Activated CD4-positive, alpha-beta T cell treated with anti-CD3 and anti-CD28 coated beads, Interleukin-2, Interleukin-4, amounts not matched to agents 100 ng/mL and 50 ng/mL, durations not matched to agents 16 hours and 8 hours (primary cell): ENCODE measurements around the gene CSPG4.
A peak's percentile ranks its signal among the peaks of the same experiment; 100 is the strongest.
"Not testable (repeated sequence)": the region's sequence is repeated elsewhere in the genome, so short reads cannot be mapped to it uniquely, and the experiment has no call there.

ENCODE experiments used
- DNase-seq: peaks from one replicate; pipeline ENCODE4 v3.0.0-alpha.2; 2020; ENCODE audit warnings: low spot score

Gene CSPG4

DNA sequence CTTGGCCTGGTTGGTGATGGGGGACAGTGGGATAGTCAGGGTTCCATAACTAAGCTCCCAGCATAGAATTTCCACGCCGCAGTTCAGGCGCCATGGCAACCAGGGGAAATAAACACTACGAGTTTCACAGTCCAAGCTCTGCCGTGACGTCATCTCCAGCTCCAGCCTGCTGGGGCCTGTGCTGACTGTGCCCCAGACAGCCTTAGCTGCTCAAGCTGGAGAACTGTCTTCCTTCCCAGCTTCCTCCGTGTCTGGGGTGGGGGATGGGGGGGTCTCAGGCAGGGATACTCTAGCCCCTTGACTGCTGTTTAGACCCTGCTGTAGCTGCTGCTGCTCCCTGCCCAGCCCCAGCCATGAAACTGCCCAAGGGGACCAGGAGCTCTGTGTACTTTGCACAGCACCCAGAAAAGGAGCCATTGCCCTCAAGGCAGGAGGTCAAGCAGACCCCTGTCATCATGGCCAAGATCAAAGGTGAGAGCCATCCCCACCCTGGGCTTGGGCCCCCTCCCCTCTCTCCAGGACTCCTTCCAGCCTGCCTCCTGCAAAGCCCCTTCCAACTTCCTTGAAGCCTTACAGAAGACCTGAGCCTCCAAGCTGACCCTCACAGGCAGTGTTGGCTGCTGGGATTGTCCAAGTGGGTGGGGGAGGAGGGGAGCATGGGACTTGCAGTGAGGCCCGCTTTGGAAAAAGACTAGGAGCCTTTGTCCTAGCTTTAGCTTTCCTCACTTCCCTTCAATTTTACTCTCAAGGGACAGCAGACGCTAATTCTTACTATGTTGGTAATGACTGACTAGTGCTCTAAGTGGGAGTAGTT, 11.4 kb upstream of the CSPG4 start:
- DNase-seq: peak; percentile 45

DNA sequence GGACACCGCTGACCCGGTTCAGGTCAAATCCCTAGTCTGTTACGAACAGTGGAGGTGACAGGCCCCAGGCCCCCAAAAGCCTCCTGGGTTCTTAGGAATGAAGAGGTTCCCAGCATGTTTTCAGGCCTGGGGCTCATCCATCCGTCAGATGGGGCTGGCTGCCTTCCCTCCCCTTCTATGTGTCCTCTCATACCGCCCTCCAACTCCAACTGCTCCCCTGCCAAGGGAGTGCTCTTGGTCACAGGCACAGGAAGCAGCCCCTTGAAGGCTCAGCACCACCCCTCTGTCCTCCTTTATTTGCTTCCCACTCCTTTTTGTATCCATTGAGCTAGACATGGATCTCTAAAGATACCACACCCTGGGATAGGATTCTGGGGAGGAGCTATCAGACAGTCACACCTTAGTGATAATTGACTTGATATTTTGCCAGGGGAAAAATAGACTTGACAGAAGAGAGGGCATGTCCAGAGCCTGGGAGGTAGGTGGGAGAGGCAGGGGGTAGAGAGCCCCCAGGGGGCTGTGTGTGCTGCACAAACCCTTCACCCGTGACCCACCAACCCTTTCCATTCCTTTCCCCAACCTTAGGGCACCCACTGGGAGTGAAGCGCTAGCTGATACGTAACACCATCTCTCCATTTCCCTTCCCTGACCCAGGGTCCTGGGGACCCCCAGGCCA, 10.7 kb upstream of the CSPG4 start:
- no peak for DNase-seq

DNA sequence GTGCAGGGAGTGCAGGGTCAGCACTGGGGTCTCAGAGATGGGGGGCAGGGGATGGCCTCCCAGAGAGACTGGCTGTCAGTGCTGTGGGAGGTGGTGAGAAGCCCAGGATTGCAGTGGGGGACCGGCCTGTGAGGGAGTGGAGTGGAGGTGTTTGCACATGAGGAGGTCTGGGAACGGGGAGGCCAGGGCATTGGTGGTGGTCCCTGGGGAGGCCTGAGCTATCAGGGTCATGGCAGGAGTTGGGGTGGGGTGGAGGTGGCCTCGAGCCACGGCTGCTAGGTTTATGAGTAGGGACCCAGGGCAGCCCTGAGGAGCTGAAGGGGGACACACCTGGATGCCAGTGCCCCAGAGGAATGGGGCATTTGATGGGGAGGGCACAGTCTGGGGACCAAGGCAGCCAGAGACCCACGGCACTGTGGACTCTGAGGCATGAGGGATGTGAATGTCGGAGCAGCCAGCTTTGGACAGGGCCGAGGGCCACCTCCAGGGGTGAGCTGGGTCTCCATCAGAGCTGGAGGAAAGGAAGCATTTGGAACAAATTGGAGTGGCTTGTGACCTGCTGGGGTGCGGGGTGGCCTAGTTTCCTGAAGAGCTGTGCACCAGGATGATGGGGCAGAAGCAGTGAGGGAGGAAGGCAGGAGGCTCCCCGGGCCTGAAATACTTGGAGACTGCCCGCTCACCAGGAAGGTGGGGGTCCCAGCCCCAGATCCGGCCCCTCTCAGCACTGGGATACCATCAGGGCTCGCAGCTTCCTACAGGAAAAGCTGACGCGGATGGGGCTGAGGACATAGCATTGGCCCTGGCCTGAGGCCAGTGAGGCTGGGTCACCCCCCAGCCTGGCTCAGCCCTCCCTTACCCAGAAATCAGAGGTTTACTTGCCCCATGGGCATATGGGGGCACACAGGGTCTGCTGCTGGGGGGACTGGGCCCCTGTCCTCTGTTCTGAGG, 9.5 kb upstream of the CSPG4 start:
- no peak for DNase-seq

DNA sequence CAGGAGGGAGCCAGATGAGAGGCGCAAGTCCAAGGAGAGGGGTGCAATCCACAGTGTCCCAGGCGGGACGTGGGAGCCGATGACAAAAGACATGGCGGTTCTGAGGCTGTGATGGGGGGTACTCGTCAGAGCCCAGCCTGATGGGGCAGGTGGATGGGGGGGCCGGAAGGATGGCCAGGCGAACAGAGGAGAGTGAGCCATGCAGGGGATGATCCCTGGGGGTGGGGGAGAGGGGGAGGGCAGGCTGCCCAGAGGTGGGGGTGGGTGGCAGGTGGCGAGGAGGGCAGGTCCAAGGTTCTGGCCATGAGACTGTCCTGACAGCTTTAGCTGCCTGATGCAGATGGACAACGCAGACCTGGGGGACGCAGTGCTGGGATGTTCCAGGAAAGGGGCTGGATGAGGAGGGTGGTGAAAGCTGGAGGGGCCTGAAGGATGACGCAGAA, 8.9 kb upstream of the CSPG4 start:
- DNase-seq: no peak

DNA sequence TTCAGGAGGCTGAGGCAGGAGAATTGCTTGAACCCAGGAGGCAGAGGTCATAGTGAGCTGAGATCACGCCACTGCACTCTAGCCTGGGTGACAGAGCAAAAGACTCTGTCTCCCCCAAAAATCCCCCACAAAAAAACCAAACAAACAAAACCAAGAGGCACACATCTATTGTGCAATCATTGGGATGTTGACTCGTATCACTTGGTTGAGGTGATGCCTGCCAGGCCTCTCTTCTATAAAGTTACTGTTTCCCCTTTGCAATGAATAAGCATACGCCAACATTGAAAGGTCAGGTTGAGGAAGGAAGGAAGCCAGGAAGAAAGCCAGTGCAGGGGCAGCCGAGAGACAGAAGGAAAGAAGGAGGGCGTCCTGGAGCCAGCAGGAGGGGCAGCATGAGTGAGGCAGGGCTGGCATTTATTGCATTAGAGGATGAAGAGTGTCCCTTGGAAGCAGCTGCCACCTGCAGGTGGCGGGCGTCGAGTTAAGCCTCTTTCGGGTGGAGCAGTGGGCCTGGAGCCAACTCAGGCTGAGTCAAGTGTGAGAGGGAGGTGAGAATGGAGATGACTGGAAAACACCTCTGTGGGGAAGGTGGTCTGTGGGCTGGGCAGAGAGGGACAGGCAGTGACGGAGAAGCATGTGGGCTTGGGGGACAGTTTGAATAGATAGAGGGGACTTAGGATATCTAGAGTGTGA, 8.3 kb upstream of the CSPG4 start:
- peak; percentile 34 for DNase-seq

DNA sequence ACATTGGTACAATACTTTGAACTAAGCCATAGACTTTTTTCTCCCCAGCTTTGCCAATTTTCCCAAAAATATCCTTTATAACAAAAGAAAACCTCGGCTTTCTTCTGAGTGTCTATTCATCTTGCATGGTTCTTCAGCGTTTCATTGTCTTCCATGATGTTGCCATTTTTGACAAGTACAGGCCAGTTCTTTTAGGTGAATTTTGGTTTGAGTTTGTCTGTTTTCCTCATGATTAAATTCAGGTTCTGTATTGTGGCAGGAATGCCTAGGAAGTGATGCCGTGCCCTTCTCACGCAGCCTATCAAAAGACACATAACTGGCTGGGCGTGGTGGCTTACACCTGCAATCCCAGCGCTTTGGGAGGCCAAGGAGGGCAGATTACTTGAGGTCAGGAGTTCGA, 7.6 kb upstream of the CSPG4 start:
- DNase-seq: no peak

DNA sequence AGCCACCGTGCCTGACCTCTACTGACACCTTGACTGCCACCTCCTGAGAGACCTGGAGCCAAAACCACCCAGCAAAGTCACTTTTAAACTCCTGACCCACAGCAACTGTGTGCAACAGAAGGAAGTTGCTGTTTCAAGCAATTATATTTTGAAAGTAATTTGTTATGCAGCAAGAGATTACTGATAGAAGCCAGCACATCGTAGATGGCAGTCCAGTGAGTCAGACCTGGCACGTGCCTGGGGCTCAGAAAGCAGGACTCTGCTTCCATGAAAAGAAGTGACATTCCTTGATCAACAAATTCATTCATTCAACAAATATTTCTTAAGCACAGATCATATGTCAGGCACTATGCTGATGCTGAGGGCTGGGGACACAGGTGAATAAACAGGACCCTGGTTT, 5.7 kb upstream of the CSPG4 start:
- no peak for DNase-seq

DNA sequence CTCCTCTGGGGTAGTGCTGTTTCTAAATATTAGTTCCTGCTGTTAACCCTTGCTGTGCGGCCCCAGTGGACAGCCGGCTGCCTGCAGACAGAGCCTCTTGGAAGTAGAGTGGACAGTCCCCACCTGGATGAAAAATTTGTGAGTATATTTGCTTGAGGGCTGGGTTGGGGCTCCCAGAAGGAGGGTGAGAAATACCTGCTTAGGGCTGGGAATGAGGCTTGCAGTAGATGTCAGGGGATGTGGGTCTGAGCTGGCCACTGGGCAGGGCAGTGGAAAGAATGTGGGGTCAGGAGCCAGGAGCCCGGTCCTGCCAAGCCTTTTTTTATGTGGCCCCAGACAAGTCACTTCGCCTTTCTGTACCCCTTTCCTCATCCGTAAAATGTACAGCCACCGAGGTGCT, 4.4 kb upstream of the CSPG4 start:
- not testable (repeated sequence) for DNase-seq

DNA sequence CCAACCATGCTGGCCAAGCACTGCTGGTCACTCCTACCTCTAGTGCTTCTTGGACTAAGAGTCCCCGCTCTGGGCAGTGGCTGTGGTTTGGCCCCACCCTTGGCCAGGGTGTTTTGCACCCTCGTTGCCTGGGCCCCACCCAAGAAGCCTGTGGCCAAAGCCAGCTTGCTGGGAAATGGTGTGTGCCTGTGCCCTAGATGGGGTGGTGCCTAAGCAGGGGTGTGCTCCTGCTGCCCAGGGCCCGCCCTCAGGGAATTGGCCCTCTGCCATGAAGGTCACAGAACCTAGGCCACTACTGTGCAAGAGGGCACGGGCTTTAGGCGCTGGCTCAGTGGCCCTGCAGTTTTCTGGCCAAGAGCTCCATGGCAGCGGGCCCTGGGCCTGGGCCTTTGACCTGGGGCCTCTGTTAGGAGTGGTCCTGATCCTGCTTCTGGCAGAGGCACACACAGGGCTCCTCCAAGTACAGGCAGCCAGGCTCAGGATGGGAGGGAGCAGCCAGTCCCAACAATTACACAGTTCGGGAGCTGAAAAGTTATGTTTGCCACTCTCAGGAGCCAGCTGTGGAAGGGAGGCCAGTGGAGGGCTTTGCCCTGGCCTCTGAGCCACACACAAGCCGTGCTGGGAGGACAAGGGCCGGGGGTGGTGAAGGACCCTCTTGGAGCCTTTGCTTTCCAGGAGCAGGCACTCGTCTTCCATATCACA, 3.8 kb upstream of the CSPG4 start:
- DNase-seq: not testable (repeated sequence)

DNA sequence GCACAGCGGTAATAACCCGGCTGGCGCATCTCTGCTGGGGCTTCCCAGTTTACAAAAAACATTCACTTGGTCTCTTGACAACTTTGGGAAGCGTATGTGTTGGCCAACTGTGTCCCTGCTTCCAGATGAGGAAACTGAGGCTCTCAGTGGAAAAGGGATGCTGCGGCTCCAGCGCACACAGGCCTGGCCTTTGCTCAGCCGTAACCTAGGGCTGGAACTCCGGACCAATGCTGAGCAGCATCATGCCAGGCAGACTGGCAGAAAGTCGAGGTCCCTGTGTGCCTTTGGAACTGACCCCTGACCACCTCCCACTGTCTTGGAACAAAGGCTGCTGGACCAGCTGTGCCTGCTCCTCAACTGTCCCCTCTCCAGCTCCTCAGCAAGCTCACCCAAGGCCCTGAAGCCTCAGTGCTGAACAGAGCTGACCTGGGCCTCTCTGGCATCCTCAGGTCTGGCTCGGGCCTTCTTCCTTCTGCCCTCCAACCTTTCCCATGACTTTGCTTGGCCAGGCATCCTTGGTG, 2.7 kb upstream of the CSPG4 start:
- DNase-seq: not testable (repeated sequence)

DNA sequence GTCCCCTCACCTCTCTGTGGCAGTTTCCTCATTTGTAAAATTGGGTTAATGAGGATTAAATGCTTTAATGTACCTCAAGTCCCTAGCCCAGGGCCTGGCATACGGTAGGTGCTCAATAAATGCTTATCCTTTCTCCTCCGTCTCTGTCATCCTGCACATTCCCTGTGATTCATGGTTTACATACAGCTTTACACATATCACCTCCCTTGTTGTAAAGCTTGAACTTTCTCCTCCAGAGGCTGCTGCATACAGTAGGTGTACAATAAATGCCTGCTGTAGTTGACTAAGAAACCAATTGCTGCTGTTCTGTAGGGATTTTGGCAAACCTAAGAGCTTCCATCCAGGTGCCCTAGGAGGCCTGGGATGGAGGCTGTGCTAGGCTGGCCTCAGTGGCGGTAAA, 1.5 kb upstream of the CSPG4 start:
- no peak for DNase-seq

DNA sequence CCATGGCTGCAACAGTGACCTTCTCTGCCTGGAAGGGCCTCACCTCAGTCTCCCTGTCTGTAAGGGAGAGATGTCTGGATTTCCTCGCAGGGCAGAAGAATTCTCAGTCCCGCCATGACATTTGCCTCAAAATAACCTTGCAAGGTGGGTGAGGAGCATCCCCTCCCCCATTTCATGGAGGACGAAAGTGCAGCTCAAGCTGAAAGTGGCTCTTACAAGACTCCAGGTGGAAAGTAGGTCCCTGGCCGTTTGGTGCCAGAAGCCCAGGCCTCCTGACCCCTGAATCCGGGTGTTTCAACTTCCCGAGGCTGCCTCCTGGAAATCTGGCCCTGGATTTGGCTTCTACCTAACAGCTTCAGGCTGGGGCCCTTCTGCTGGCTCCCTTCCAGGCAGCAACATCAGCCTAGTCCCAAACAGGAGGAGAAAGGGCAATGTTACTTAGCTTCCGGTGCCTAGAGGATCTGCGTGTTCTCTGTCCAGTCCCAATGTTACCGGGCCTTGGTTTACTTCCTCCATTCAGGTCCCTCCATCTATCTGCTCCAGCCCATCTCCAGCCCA, 769 bp upstream of the CSPG4 start:
- no peak for DNase-seq

DNA sequence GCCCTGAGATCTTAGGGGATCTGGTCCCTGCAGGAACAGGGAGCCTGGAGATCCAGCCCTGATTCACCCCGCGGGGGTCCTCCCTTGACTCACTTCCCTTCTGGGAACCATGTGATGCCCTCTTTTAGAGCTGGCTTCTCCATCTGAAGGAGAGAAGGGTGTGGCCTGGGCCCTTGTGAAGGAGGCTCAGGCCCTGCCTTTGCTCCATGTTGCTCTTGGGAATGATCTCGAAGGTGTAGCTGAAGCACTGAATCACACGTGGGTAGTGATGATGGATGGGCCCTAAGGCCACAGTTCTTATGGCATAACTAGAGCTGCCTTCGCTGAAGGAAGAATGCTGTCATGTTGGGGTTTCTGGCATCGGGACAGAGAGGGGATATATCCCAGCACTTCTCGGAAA, 1.2 kb downstream of the CSPG4 start:
- DNase-seq: not testable (repeated sequence)

DNA sequence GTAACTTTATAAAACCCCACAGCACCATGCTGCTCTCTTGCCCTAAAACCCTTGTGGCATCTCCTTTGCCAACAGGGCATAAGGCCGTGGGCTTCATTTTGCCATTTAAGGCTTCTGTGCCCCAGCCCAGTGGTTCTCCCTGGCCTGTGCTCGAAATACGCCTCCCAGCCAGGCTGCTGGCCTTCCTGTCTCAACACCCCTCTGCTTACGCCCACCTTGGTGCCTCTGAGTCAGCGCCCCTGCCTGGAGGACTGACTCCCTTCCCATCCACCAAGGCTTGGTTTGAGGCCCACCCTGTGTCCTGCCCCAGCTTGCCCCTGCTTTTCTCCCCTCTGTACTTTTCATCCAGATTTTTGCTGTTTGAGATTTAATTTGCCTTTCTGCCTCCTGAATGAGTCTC, 1.8 kb downstream of the CSPG4 start:
- DNase-seq: not testable (repeated sequence)

DNA sequence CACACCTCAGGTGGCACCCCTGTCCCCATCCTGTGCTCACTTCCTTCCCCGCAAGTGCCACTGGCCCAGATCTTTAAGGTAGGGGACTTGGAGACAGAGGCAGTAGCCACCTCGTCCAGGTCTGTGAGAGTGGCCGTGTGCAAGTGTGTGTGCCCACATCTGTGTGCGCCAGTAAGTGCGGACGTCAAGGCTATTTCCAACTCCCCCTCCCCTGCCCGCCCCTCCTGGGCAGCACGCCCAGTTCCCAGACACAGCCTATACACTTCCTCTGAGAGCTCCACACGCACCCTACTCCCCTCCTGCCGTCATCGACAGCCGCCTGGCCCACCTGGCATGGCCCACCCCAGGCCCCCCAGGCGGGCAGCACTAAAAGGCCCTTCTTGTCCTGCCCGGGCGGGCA, 3.2 kb downstream of the CSPG4 start:
- not testable (repeated sequence) for DNase-seq

DNA sequence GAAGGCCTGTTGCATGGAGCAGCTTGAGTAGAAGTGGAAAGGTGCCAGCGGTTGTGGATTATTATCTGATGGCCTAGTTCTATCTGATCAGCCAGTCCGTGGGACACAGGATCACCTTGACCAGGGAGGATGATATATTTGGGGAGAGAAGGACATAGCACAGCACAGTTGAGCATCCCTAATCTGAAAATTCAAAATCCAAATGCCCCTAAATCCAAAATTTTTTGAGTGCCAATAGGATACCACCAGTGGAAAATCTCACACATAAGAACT, 6.0 kb downstream of the CSPG4 start:
- no peak for DNase-seq

DNA sequence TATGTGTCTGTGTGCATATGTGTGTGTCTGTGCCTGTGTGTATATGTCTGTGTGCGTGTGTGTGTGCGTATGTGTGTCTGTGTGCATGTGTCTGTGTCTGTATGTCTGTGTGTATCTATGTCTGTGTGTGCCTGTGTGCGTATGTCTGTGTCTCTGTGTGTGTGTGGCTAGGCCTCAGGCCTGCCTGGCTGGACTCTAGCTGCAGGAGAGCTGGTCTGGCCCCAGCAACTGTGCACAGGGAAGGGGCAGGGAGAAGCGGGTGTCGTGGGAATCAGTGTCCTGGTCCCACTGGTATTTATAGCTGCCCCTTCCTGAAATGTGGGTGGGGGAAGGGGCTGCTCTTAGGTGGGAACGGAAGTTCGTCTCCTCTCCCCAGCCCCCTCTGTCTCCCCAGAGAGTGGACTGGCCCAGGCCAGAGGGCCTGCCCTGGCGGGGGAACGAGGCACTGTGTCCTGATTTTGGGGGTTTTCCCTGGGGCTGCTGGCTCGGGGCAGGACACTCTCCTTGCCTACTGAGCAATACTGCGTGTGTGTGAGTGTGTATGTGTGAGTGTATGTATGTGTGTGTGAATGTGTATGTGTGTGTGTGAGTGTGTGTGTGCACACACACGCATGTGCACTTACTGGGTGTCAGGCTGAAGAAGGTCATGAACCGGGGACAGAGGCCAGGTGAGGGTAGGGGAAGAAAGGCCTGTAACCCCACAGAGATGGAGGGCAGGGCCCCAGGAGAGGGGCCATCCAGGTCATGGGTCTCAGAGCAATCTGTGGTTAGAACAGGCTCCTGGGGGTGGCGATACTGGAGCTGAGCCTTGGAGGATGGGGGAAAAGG, 6.6 kb downstream of the CSPG4 start:
- no peak for DNase-seq

DNA sequence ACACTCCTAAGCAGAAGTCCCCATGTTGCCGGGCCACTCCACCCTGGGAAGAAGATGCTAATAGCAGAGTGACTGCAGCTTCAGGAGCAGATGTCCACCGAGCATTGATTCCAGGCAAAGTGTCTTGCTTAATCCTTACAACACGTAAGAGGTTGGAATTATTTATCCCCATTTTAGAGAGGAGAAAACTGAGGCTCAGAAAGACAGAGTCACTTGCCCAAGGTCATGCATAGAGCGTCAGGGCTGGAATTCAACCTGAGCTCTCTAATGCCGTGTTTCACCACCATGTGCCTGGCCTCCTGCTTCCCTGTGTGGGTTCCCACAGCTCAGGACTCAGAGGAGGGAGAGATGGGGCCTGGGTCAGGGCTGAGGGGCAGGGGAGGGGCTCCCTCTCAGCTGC, 7.3 kb downstream of the CSPG4 start:
- not testable (repeated sequence) for DNase-seq

DNA sequence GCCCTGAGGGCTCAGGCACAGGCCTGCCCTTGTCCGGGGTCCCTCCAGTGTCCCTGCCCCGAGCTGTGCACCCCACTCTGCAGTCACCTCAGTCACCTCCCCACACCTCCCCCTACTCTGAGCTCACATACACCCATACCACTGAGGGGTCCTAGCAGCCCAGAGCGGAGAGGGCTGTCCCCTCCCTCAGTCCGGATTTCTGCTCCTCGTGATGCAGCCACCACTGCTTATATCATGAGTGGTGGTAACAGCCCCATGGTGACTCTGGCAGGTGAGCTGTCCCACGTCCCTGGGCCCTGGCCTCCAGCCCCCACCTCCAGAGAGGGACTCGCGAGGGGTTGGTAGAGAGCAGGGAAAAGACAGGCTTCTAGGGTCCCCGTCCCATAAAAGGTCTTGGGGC, 8.0 kb downstream of the CSPG4 start:
- DNase-seq: no peak

DNA sequence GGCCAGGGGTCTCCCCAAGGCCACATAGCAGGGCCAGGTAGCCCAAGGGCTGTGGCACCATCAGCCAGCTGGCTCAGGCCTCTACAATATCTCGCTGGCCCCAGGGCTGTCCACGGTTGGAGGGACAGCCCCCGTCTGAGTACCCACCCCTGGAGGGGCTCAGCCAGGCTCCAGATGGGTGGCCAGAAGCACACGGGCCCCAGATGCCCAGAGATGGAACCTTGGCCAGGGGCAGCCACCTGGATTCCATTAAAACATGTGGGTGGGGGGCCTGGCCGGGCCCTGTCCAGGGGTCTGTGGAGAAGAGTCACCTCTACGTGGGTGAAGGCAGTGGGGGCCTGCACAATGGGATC, 8.4 kb downstream of the CSPG4 start:
- no peak for DNase-seq
